Eye (tissue), 1 donor: ENCODE measurements around the gene GRK5.

Source experiments
- DNase-seq: peaks from one replicate; pipeline ENCODE4 v3.0.0-alpha.2; 2015

The GRK5 gene

DNA sequence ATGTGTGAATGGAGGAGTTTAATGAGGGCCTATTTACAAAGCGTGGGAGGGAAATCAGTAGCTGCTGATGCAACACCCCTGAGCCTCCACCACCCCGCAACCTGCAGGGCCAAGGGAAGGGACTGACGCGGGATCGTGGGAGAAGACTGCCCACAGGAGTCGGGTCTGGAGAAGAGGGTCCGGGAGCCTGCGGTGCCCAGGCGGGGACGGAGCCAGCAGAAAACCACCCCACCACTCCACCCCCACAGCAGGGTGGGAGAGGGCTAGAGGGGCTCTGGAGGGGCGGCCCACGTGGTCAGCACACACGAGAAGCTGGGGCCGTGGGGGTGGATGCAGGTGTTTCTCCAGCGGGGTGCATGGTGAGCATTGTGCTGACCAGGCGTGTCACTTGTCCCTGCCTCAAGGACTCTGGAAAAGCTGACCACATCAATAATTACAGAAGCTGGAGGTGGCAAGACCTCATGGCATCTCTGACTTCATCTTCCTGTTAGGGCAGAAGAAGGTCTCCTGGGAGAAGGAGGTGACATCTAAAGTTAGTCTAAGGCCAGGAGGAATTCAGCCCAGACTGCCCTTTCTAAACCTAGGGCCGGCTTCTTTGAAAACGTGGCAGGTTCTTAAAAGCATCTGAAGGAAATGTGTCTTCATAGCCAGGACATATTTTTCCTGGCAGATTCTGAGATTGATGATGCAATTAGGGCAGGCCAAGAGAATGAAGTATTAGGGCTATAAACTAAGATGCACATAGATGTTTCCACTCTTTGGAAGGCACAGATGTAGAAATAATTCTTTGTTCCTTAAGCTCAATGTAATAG, 184.3 kb downstream of the GRK5 start:
- no peak for DNase-seq

- DNase-seq, result no peak
Observed at GRCh38 chr10:119393019-119393418, 185.6 kb downstream of the GRK5 start.

GRCh38 chr10:119393421-119393820, 186.1 kb downstream of the GRK5 start:
- DNase-seq, result no peak

- no peak for DNase-seq
Observed at GRCh38 chr10:119393845-119394244, 186.5 kb downstream of the GRK5 start.

- no peak for DNase-seq
Observed at GRCh38 chr10:119394657-119395279, 187.4 kb downstream of the GRK5 start.

GRCh38 chr10:119395280-119396007, 188.1 kb downstream of the GRK5 start:
- DNase-seq, result no peak

- DNase-seq, result no peak
Observed at GRCh38 chr10:119396008-119396708, 188.8 kb downstream of the GRK5 start.

- no peak for DNase-seq
Observed at GRCh38 chr10:119396709-119397071, 189.3 kb downstream of the GRK5 start.

GRCh38 chr10:119397416-119397815, 190.0 kb downstream of the GRK5 start:
- DNase-seq, result no peak

GRCh38 chr10:119398996-119399395, 191.6 kb downstream of the GRK5 start:
- DNase-seq, result no peak

GRCh38 chr10:119399466-119399865, 192.1 kb downstream of the GRK5 start:
- no peak for DNase-seq

DNA sequence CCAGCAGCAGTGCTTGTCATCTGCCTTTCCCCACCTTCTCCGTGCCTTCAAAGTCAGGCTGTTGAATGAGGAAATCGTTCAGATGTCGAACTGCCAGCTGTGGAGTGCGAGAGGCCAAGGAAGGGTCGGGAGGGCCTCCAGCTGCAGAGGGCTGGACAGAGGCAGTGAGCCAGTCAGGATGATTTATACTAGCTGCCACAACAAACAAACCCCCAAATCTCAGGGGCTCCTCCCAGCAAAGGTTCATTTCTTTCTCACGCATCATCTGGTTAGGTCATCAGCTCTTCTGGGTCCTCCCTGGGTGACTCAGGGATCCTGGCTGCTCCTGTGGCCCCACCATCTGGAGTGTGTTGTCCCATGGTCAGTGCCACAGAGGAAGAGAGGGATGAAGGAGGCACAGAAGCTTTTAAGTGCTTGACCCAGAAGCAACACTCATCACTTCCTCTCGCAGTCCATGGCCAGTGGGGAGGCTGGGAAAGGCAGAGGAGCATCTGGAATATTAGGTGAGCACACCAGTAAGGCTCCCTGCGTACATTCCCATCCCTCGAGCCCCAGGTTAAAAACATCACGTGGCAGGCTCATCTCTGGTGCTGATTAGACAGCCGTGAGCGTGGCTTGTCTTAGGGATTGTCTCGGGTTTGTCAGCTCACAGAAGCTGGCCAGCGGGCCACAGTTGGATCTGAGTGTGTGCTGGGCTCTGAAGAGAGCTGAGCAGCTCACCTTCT, 194.5 kb downstream of the GRK5 start:
- DNase-seq, result peak; percentile 57

DNA sequence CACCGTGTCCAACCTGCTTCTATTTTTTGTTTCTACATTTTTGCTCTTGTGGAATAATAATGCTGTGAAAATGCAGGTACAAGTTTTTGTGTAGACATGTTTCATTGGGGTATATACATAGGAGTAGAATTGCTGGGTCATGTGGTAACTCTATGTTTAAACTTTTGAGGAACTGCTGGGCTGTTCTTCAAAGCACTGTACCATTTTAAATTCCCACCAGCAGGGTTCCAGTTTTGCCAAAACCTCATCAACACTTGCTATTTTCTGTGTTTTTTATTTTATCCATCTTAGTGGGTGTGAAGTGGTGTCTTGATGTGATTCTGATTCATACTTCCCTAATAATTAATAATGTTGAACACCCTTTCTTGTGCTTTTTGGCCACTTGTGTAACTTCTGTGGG, 196.6 kb downstream of the GRK5 start:
- no peak for DNase-seq

- DNase-seq, result no peak
Observed at GRCh38 chr10:119404719-119405519, 197.5 kb downstream of the GRK5 start.

GRCh38 chr10:119405520-119405807, 198.1 kb downstream of the GRK5 start:
- no peak for DNase-seq

DNA sequence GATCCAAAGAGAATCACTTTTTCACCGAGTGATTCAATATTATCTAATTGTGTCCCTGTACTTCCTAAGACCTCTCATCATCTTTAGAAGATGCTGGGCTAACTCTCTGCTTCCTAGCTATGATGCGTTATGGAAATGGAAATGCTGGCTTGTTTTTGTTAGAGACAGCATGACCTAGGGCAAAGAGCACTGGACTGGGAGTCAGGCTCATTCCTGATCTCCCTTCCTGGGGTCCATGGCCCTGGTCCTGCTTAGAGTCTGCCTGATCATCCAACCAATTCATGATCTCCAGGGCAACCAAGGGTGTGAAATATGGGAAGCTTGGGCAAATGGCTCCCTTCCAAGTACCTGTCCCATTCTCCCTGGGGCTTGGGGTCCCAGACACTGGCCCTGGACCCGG, 198.8 kb downstream of the GRK5 start:
- DNase-seq, result no peak

DNA sequence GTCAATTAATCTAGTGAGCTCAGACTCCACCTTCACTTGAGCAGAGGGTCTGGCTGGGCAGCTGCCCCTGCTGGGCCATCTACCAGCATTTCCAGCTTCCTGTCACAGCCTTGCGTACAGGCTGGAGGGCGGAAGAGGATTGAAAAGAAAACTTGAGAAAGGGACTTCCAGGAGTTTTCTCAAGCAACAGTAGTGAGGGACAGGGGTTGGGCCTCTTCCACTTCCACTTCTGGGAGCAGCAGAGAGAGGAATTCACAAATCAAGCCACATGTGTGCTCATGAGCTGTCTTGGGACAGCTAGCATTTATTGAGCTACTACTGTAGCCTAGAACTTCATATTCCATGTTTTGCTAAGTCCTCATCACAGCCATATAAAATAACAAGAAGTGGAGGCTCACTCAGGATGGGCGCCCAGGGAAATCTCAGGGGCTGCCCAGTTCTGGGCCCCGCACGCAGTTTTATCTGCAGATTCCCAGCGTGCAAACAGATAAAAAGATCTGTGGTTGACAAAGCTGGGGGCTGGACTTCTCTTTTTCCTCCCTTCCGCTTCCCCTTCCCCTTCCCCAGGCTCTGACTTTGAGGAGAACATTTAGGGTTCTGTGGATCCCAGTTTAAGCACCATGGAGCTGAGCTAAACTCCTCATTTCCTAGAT, 199.4 kb downstream of the GRK5 start:
- no peak for DNase-seq

GRCh38 chr10:119407254-119407777, 199.9 kb downstream of the GRK5 start:
- DNase-seq, result no peak

GRCh38 chr10:119408072-119408471, 200.7 kb downstream of the GRK5 start:
- DNase-seq, result no peak

DNA sequence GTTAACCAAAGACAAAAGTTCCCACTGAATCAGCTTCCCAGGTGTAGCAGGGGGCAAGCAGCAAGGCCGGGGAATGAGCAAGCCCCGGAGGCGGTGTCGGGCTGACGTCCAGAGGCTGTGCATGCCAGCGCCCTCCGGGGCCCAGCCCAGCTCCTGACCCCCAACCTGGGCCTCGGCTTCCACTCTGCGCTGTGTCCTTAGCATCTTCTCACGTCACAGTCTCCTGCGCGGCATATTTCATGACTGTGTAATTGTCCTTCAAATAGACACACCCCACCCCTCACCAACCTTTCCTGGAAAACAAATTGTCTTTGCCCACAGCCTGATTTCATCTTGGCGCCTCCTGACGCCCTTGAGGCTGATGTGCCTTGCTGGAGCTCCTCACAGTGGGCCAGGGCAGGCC, 201.6 kb downstream of the GRK5 start:
- DNase-seq, result no peak

GRCh38 chr10:119409385-119409784, 202.0 kb downstream of the GRK5 start:
- no peak for DNase-seq
